Loucy (cell line): Measurements from ENCODE around the gene CDCP1.
A peak's percentile ranks its signal among the peaks of the same experiment; 100 is the strongest.

Experiments
- H2AFZ ChIP-seq: fragments of 200-600 bp; sonication (generic); 2 replicates; pipeline ENCODE4 v1.6.0; 2016; ENCODE audit warnings: antibody characterized with exemption, mild to moderate bottlenecking, low read length, moderate library complexity
- H3F3A ChIP-seq: fragments of 200-600 bp; 2 replicates; pipeline ENCODE4 v1.6.0; 2016; ENCODE audit warnings: antibody characterized with exemption, low read depth, mild to moderate bottlenecking
- H3K27me3 ChIP-seq: fragments of 200-600 bp; sonication (generic); 2 replicates; pipeline ENCODE4 v1.6.1; 2014; ENCODE audit warnings: low read length, mild to moderate bottlenecking; ENCODE audit not compliant: insufficient read depth, poor library complexity, severe bottlenecking
- H3K36me3 ChIP-seq: fragments of 200-600 bp; sonication (generic); 2 replicates; pipeline ENCODE4 v1.6.1; 2016; ENCODE audit warnings: low read length; ENCODE audit not compliant: insufficient read depth
- H3K4me1 ChIP-seq: fragments of 200-600 bp; sonication (generic); 2 replicates; pipeline ENCODE4 v1.5.1; 2014; ENCODE audit warnings: low read length, mild to moderate bottlenecking; ENCODE audit not compliant: insufficient read depth, poor library complexity, severe bottlenecking
- H3K4me2 ChIP-seq: fragments of 200-600 bp; sonication (generic); 2 replicates; pipeline ENCODE4 v1.6.0; 2014; ENCODE audit warnings: antibody characterized with exemption, low read length, low read depth, mild to moderate bottlenecking; ENCODE audit not compliant: poor library complexity, severe bottlenecking
- H3K4me3 ChIP-seq: fragments of 200-600 bp; sonication (generic); 2 replicates; pipeline ENCODE4 v1.5.1; 2014; ENCODE audit warnings: low read length, mild to moderate bottlenecking, mixed read lengths; ENCODE audit not compliant: poor library complexity, severe bottlenecking
- H3K79me2 ChIP-seq: fragments of 200-600 bp; sonication (generic); 2 replicates; pipeline ENCODE4 v1.6.1; 2014; ENCODE audit warnings: low read length; ENCODE audit not compliant: insufficient read depth
- H3K9ac ChIP-seq: fragments of 200-600 bp; sonication (generic); 2 replicates; pipeline ENCODE4 v1.6.0; 2014; ENCODE audit warnings: mild to moderate bottlenecking, low read depth, low read length, moderate library complexity; ENCODE audit not compliant: poor library complexity, severe bottlenecking
- H3K9me2 ChIP-seq: fragments of 200-600 bp; sonication (generic); replicated peaks from 2 replicates; pipeline ENCODE4 v1.6.1; 2016; ENCODE audit warnings: low read depth, low read length, mixed read lengths
- H3K9me3 ChIP-seq: fragments of 200-600 bp; sonication (generic); 2 replicates; pipeline ENCODE4 v1.6.1; 2014; ENCODE audit warnings: mild to moderate bottlenecking, antibody characterized with exemption, low read length, low read depth; ENCODE audit not compliant: insufficient read depth
- H4K20me1 ChIP-seq: fragments of 200-600 bp; sonication (generic); 2 replicates; pipeline ENCODE4 v1.6.0; 2014; ENCODE audit warnings: antibody characterized with exemption, low read length, mild to moderate bottlenecking; ENCODE audit not compliant: insufficient read depth, poor library complexity, severe bottlenecking
- CTCF ChIP-seq: fragments of 200-600 bp; sonication (generic); conservative IDR thresholded peaks from 2 replicates; pipeline ENCODE4 v1.5.1; 2014; ENCODE audit warnings: mild to moderate bottlenecking, antibody characterized with exemption, low read length
- EZH2phosphoT487 ChIP-seq: fragments of 200-600 bp; IDR thresholded peaks from 2 replicates; pipeline ENCODE4 v1.6.1; 2018; ENCODE audit warnings: antibody characterized with exemption, mild to moderate bottlenecking, moderate library complexity, borderline replicate concordance

CDCP1 gene

GRCh38 chr3:45100981-45101407, 45.2 kb downstream of the CDCP1 start:
- no peak for TF ChIP-seq CTCF
- no peak for TF ChIP-seq EZH2phosphoT487
- Histone ChIP-seq H3K79me2 (no peaks in the 10 kb centered on the region), H3K9me2 (no peaks in the 10 kb centered on the region), H3F3A (no peaks in the 10 kb centered on the region; the same call in 1 of the 2 replicates), H3K4me2 (peak overlapping the region; percentile 9), H3K27me3 (no peaks in the 10 kb centered on the region), H3K4me1 (peaks cover 52% of the 10 kb centered on the region), H4K20me1 (no peaks in the 10 kb centered on the region), H2AFZ (peak overlapping the region; percentile 76), H3K9me3 (no peaks in the 10 kb centered on the region), H3K9ac (peak overlapping the region; percentile 12), H3K4me3 (peak overlapping the region; percentile 1), H3K36me3 (no peaks in the 10 kb centered on the region)

- no peak overlapping the region for H3K9ac ChIP-seq
- no peak overlapping the region for H3K4me3 ChIP-seq
- no peak overlapping the region for H2AFZ ChIP-seq
- H3F3A ChIP-seq = no peaks in the 10 kb centered on the region
- H4K20me1 ChIP-seq = no peaks in the 10 kb centered on the region
- no peaks in the 10 kb centered on the region for H3K9me2 ChIP-seq
- no peaks in the 10 kb centered on the region for H3K36me3 ChIP-seq
- H3K4me2 ChIP-seq = no peak overlapping the region
- no peak for TF ChIP-seq CTCF
- no peak for TF ChIP-seq EZH2phosphoT487
- peaks cover 52% of the 10 kb centered on the region for H3K4me1 ChIP-seq
- H3K79me2 ChIP-seq = no peaks in the 10 kb centered on the region
- H3K27me3 ChIP-seq = no peaks in the 10 kb centered on the region
- H3K9me3 ChIP-seq = no peaks in the 10 kb centered on the region
These were observed 47.9 kb downstream of the CDCP1 start for GRCh38 chr3:45098310-45098709.

GRCh38 chr3:45097296-45097883, 48.8 kb downstream of the CDCP1 start:
- H3K9ac ChIP-seq = no peak overlapping the region
- no peaks in the 10 kb centered on the region for H3K9me3 ChIP-seq
- no peaks in the 10 kb centered on the region for H3K27me3 ChIP-seq
- H3K4me2 ChIP-seq = no peak overlapping the region
- H3K4me3 ChIP-seq = no peak overlapping the region
- H3F3A ChIP-seq = no peaks in the 10 kb centered on the region
- H4K20me1 ChIP-seq = no peaks in the 10 kb centered on the region
- no peaks in the 10 kb centered on the region for H3K9me2 ChIP-seq
- no peak for TF ChIP-seq CTCF
- TF ChIP-seq EZH2phosphoT487 = no peak
- peaks cover 52% of the 10 kb centered on the region for H3K4me1 ChIP-seq
- H3K79me2 ChIP-seq = no peaks in the 10 kb centered on the region
- no peaks in the 10 kb centered on the region for H3K36me3 ChIP-seq
- H2AFZ ChIP-seq = no peak overlapping the region
